Measurements from ENCODE around the gene PNCK.

PNCK gene

GRCh38 chrX:153635388-153635787, 38.2 kb downstream of the PNCK start:
- no peak overlapping the region for H3K9ac ChIP-seq (ENCODE audit: low read depth, low read length)
- no peak overlapping the region for H3K4me2 ChIP-seq (ENCODE audit: low read length)
- H3K4me3 ChIP-seq (ENCODE audit: low read length) = no peak overlapping the region
- no peaks in the 10 kb centered on the region for H3K36me3 ChIP-seq (ENCODE audit: insufficient read depth, low read length)
- peaks cover 7% of the 10 kb centered on the region for H3K27me3 ChIP-seq (ENCODE audit: control insufficient read depth, insufficient read depth, low read length)
- H3K4me1 ChIP-seq (ENCODE audit: control insufficient read depth, insufficient read depth, low read length) = no peaks in the 10 kb centered on the region
- peaks cover 6% of the 10 kb centered on the region for H3K9me3 ChIP-seq (replicated peaks; ENCODE audit: low read length)

GRCh38 chrX:153634832-153635231, 38.8 kb downstream of the PNCK start:
- peaks cover 10% of the 10 kb centered on the region for H3K27me3 ChIP-seq (ENCODE audit: control insufficient read depth, insufficient read depth, low read length)

GRCh38 chrX:153634236-153634635, 39.4 kb downstream of the PNCK start:
- no peaks in the 10 kb centered on the region for H3K4me1 ChIP-seq (ENCODE audit: control insufficient read depth, insufficient read depth, low read length)
- peaks cover 9% of the 10 kb centered on the region for H3K27me3 ChIP-seq (ENCODE audit: control insufficient read depth, insufficient read depth, low read length)
- H3K4me3 ChIP-seq (ENCODE audit: low read length) = no peak overlapping the region
- no peak overlapping the region for H3K4me2 ChIP-seq (ENCODE audit: low read length)
- no peaks in the 10 kb centered on the region for H3K36me3 ChIP-seq (ENCODE audit: insufficient read depth, low read length)
- peaks cover 6% of the 10 kb centered on the region for H3K9me3 ChIP-seq (replicated peaks; ENCODE audit: low read length)
- no peak overlapping the region for H3K9ac ChIP-seq (ENCODE audit: low read depth, low read length)

More at GRCh38 chrX:153634832-153635231, 38.8 kb downstream of the PNCK start:
- H3K9me3 ChIP-seq (replicated peaks; ENCODE audit: low read length) = peaks cover 6% of the 10 kb centered on the region
- no peak overlapping the region for H3K9ac ChIP-seq (ENCODE audit: low read depth, low read length)
- no peaks in the 10 kb centered on the region for H3K4me1 ChIP-seq (ENCODE audit: control insufficient read depth, insufficient read depth, low read length)
- no peak overlapping the region for H3K4me2 ChIP-seq (ENCODE audit: low read length)
- no peaks in the 10 kb centered on the region for H3K36me3 ChIP-seq (ENCODE audit: insufficient read depth, low read length)
- no peak overlapping the region for H3K4me3 ChIP-seq (ENCODE audit: low read length)

GRCh38 chrX:153633607-153634180, 39.9 kb downstream of the PNCK start:
- Histone ChIP-seq H3K4me2 (ENCODE audit: low read length) (no peak overlapping the region), H3K9ac (ENCODE audit: low read depth, low read length) (no peak overlapping the region), H3K4me1 (ENCODE audit: control insufficient read depth, insufficient read depth, low read length) (no peaks in the 10 kb centered on the region), H3K36me3 (ENCODE audit: insufficient read depth, low read length) (no peaks in the 10 kb centered on the region), H3K9me3 (replicated peaks; ENCODE audit: low read length) (peaks cover 6% of the 10 kb centered on the region), H3K4me3 (ENCODE audit: low read length) (no peak overlapping the region), H3K27me3 (ENCODE audit: control insufficient read depth, insufficient read depth, low read length) (peaks cover 9% of the 10 kb centered on the region)

- H3K4me1 ChIP-seq (ENCODE audit: control insufficient read depth, insufficient read depth, low read length) = no peaks in the 10 kb centered on the region
- no peaks in the 10 kb centered on the region for H3K36me3 ChIP-seq (ENCODE audit: insufficient read depth, low read length)
- H3K4me3 ChIP-seq (ENCODE audit: low read length) = no peak overlapping the region
- no peak overlapping the region for H3K9ac ChIP-seq (ENCODE audit: low read depth, low read length)
- H3K4me2 ChIP-seq (ENCODE audit: low read length) = no peak overlapping the region
- peaks cover 6% of the 10 kb centered on the region for H3K9me3 ChIP-seq (replicated peaks; ENCODE audit: low read length)
- peaks cover 9% of the 10 kb centered on the region for H3K27me3 ChIP-seq (ENCODE audit: control insufficient read depth, insufficient read depth, low read length)
These were observed 40.6 kb downstream of the PNCK start for GRCh38 chrX:153633048-153633447.

GRCh38 chrX:153632595-153632946, 41.0 kb downstream of the PNCK start:
- H3K4me3 ChIP-seq (ENCODE audit: low read length) = no peak overlapping the region
- H3K36me3 ChIP-seq (ENCODE audit: insufficient read depth, low read length) = no peaks in the 10 kb centered on the region
- peaks cover 6% of the 10 kb centered on the region for H3K9me3 ChIP-seq (replicated peaks; ENCODE audit: low read length)
- no peaks in the 10 kb centered on the region for H3K4me1 ChIP-seq (ENCODE audit: control insufficient read depth, insufficient read depth, low read length)
- no peak overlapping the region for H3K4me2 ChIP-seq (ENCODE audit: low read length)
- peaks cover 9% of the 10 kb centered on the region for H3K27me3 ChIP-seq (ENCODE audit: control insufficient read depth, insufficient read depth, low read length)
- no peak overlapping the region for H3K9ac ChIP-seq (ENCODE audit: low read depth, low read length)

GRCh38 chrX:153631907-153632594, 41.6 kb downstream of the PNCK start:
- Histone ChIP-seq H3K9me3 (replicated peaks; ENCODE audit: low read length) (peaks cover 6% of the 10 kb centered on the region), H3K36me3 (ENCODE audit: insufficient read depth, low read length) (no peaks in the 10 kb centered on the region), H3K4me1 (ENCODE audit: control insufficient read depth, insufficient read depth, low read length) (no peaks in the 10 kb centered on the region), H3K4me3 (ENCODE audit: low read length) (no peak overlapping the region), H3K9ac (ENCODE audit: low read depth, low read length) (no peak overlapping the region), H3K4me2 (ENCODE audit: low read length) (no peak overlapping the region), H3K27me3 (ENCODE audit: control insufficient read depth, insufficient read depth, low read length) (peaks cover 9% of the 10 kb centered on the region)

- H3K4me3 ChIP-seq (ENCODE audit: low read length) = no peak overlapping the region
- H3K4me2 ChIP-seq (ENCODE audit: low read length) = no peak overlapping the region
- H3K4me1 ChIP-seq (ENCODE audit: control insufficient read depth, insufficient read depth, low read length) = no peaks in the 10 kb centered on the region
- H3K9ac ChIP-seq (ENCODE audit: low read depth, low read length) = no peak overlapping the region
- H3K9me3 ChIP-seq (replicated peaks; ENCODE audit: low read length) = peaks cover 6% of the 10 kb centered on the region
- peaks cover 9% of the 10 kb centered on the region for H3K27me3 ChIP-seq (ENCODE audit: control insufficient read depth, insufficient read depth, low read length)
- H3K36me3 ChIP-seq (ENCODE audit: insufficient read depth, low read length) = no peaks in the 10 kb centered on the region
These were observed 42.3 kb downstream of the PNCK start for GRCh38 chrX:153631346-153631745.

GRCh38 chrX:153628665-153629064, 44.9 kb downstream of the PNCK start:
- no peaks in the 10 kb centered on the region for H3K4me1 ChIP-seq (ENCODE audit: control insufficient read depth, insufficient read depth, low read length)

GRCh38 chrX:153628129-153628528, 45.5 kb downstream of the PNCK start:
- Histone ChIP-seq H3K27me3 (ENCODE audit: control insufficient read depth, insufficient read depth, low read length) (peaks cover 9% of the 10 kb centered on the region), H3K4me2 (ENCODE audit: low read length) (no peak overlapping the region), H3K36me3 (ENCODE audit: insufficient read depth, low read length) (no peaks in the 10 kb centered on the region), H3K4me1 (ENCODE audit: control insufficient read depth, insufficient read depth, low read length) (no peaks in the 10 kb centered on the region), H3K9me3 (replicated peaks; ENCODE audit: low read length) (peaks cover 6% of the 10 kb centered on the region), H3K9ac (ENCODE audit: low read depth, low read length) (no peak overlapping the region), H3K4me3 (ENCODE audit: low read length) (no peak overlapping the region)

More at GRCh38 chrX:153628665-153629064, 44.9 kb downstream of the PNCK start:
- Histone ChIP-seq H3K36me3 (ENCODE audit: insufficient read depth, low read length) (no peaks in the 10 kb centered on the region), H3K9me3 (replicated peaks; ENCODE audit: low read length) (peaks cover 6% of the 10 kb centered on the region), H3K9ac (ENCODE audit: low read depth, low read length) (no peak overlapping the region), H3K4me3 (ENCODE audit: low read length) (no peak overlapping the region), H3K27me3 (ENCODE audit: control insufficient read depth, insufficient read depth, low read length) (peaks cover 9% of the 10 kb centered on the region), H3K4me2 (ENCODE audit: low read length) (no peak overlapping the region)

- no peaks in the 10 kb centered on the region for H3K4me1 ChIP-seq (ENCODE audit: control insufficient read depth, insufficient read depth, low read length)
- no peak overlapping the region for H3K4me3 ChIP-seq (ENCODE audit: low read length)
- H3K9ac ChIP-seq (ENCODE audit: low read depth, low read length) = no peak overlapping the region
- H3K36me3 ChIP-seq (ENCODE audit: insufficient read depth, low read length) = no peaks in the 10 kb centered on the region
- peaks cover 6% of the 10 kb centered on the region for H3K9me3 ChIP-seq (replicated peaks; ENCODE audit: low read length)
- peaks cover 13% of the 10 kb centered on the region for H3K27me3 ChIP-seq (ENCODE audit: control insufficient read depth, insufficient read depth, low read length)
- no peak overlapping the region for H3K4me2 ChIP-seq (ENCODE audit: low read length)
These were observed 45.9 kb downstream of the PNCK start for GRCh38 chrX:153627675-153628111.

Data from skeletal muscle satellite cell (primary cell).